HEK293 (cell line): ENCODE measurements around the gene OR51V1.

ENCODE experiments used
- CTCF ChIA-PET: fragments of 350-600 bp; formaldehyde crosslinking; extraction: SDS; loops from one replicate; lab custom pipeline; 2021; ENCODE audit warnings: antibody characterized with exemption; lab: Yijun Ruan, JAX
- POLR2A ChIA-PET: fragments of 300-600 bp; formaldehyde crosslinking; extraction: SDS; loops from one replicate; lab custom pipeline; 2020; ENCODE audit warnings: antibody characterized with exemption, inconsistent platforms; lab: Yijun Ruan, JAX
- H3K27ac ChIP-seq: fragments of 200-500 bp; sonication (Bioruptor generic); 2 replicates; pipeline ENCODE4 v1.5.1; 2014; ENCODE audit warnings: low read depth, low read length, control low read depth, inconsistent platforms; ENCODE audit errors: extremely low read depth
- H3K36me3 ChIP-seq, 2 experiments: fragments of 200-500 bp in 1 of 2; sonication (Bioruptor generic) in 1 of 2; 1 replicate in 1 of 2; 2 replicates in 1 of 2; pipeline ENCODE4 v1.5.1; 2014 to 2017; ENCODE audit warnings: inconsistent platforms in 2 of 2, low read length in 2 of 2; ENCODE audit not compliant: control insufficient read depth in 2 of 2, insufficient read depth in 1 of 2
- H3K4me1 ChIP-seq: fragments of 200-500 bp; sonication (Bioruptor generic); 2 replicates; pipeline ENCODE4 v1.5.1; 2014; ENCODE audit warnings: mild to moderate bottlenecking, low read length, inconsistent platforms; ENCODE audit not compliant: control insufficient read depth, insufficient read depth
- H3K4me3 ChIP-seq: 2 replicates; pipeline ENCODE4 v1.5.1; 2011; ENCODE audit warnings: low read depth, mild to moderate bottlenecking, control low read depth, low read length, moderate library complexity
- H3K9me3 ChIP-seq: fragments of 200-500 bp; sonication (Bioruptor generic); 2 replicates; pipeline ENCODE4 v1.5.1; 2014; ENCODE audit warnings: low read depth, low read length, inconsistent platforms; ENCODE audit not compliant: control insufficient read depth, insufficient read depth
- HOXA7 ChIP-seq: sonication (generic); formaldehyde crosslinking; IDR thresholded peaks from 2 replicates; pipeline ENCODE4 v1.8.1; 2022; ENCODE audit warnings: missing genetic modification reagents, borderline replicate concordance
- HOXC10 ChIP-seq: sonication (generic); formaldehyde crosslinking; IDR thresholded peaks from 2 replicates; pipeline ENCODE4 v1.8.1; 2023; ENCODE audit warnings: mild to moderate bottlenecking, missing genetic modification reagents
- SALL2 ChIP-seq: fragments of 450-650 bp; formaldehyde crosslinking; IDR thresholded peaks from 2 replicates; pipeline ENCODE4 v1.5.0; 2017; ENCODE audit warnings: missing biosample characterization, mild to moderate bottlenecking, missing genetic modification characterization, borderline replicate concordance
- SCRT2 ChIP-seq: fragments of 450-650 bp; formaldehyde crosslinking; IDR thresholded peaks from 2 replicates; pipeline ENCODE4 v1.5.1; 2016; ENCODE audit warnings: missing biosample characterization, missing genetic modification characterization
- ZBTB10 ChIP-seq: fragments of 450-650 bp; formaldehyde crosslinking; IDR thresholded peaks from 2 replicates; pipeline ENCODE4 v1.5.1; 2016; ENCODE audit warnings: missing biosample characterization, missing genetic modification characterization
- ZBTB17 ChIP-seq: fragments of 450-650 bp; formaldehyde crosslinking; IDR thresholded peaks from 2 replicates; pipeline ENCODE4 v1.5.1; 2016; ENCODE audit warnings: missing biosample characterization, missing genetic modification characterization
- ZBTB20 ChIP-seq: fragments of 450-650 bp; formaldehyde crosslinking; IDR thresholded peaks from 2 replicates; pipeline ENCODE4 v1.5.1; 2016; ENCODE audit warnings: missing biosample characterization, missing genetic modification characterization
- ZEB2 ChIP-seq: fragments of 450-650 bp; formaldehyde crosslinking; IDR thresholded peaks from 2 replicates; pipeline ENCODE4 v1.5.1; 2016; ENCODE audit warnings: missing biosample characterization, missing genetic modification characterization
- ZNF10 ChIP-seq: fragments of 450-650 bp; formaldehyde crosslinking; IDR thresholded peaks from 2 replicates; pipeline ENCODE4 v1.5.1; 2017; ENCODE audit warnings: missing biosample characterization, missing genetic modification characterization
- ZNF157 ChIP-seq: fragments of 450-650 bp; formaldehyde crosslinking; IDR thresholded peaks from 2 replicates; pipeline ENCODE4 v1.5.1; 2016; ENCODE audit warnings: missing biosample characterization, missing genetic modification characterization
- ZNF175 ChIP-seq: fragments of 450-650 bp; formaldehyde crosslinking; IDR thresholded peaks from 2 replicates; pipeline ENCODE4 v1.5.1; 2016; ENCODE audit warnings: missing biosample characterization, missing genetic modification characterization
- ZNF184 ChIP-seq: fragments of 450-650 bp; IDR thresholded peaks from 2 replicates; pipeline ENCODE4 v1.5.1; 2018; ENCODE audit warnings: missing biosample characterization, mild to moderate bottlenecking, missing genetic modification characterization
- ZNF302 ChIP-seq: fragments of 450-650 bp; formaldehyde crosslinking; IDR thresholded peaks from 2 replicates; pipeline ENCODE4 v1.5.1; 2016; ENCODE audit warnings: missing biosample characterization, missing genetic modification characterization, low read depth
- ZNF311 ChIP-seq: fragments of 450-650 bp; formaldehyde crosslinking; IDR thresholded peaks from 2 replicates; pipeline ENCODE4 v1.5.1; 2017; ENCODE audit warnings: missing biosample characterization, missing genetic modification characterization, borderline replicate concordance
- ZNF366 ChIP-seq: fragments of 450-650 bp; formaldehyde crosslinking; conservative IDR thresholded peaks from 2 replicates; pipeline ENCODE4 v1.5.1; 2016; ENCODE audit warnings: missing biosample characterization, missing genetic modification characterization
- ZNF404 ChIP-seq: fragments of 450-650 bp; formaldehyde crosslinking; IDR thresholded peaks from 2 replicates; pipeline ENCODE4 v1.5.1; 2017; ENCODE audit warnings: missing biosample characterization, missing genetic modification characterization
- ZNF585B ChIP-seq: fragments of 450-650 bp; formaldehyde crosslinking; IDR thresholded peaks from 2 replicates; pipeline ENCODE4 v1.5.1; 2016; ENCODE audit warnings: missing biosample characterization, missing genetic modification characterization
- ZNF600 ChIP-seq: fragments of 450-650 bp; formaldehyde crosslinking; IDR thresholded peaks from 2 replicates; pipeline ENCODE4 v1.5.1; 2016; ENCODE audit warnings: missing biosample characterization, missing genetic modification characterization
- ZNF610 ChIP-seq: fragments of 450-650 bp; formaldehyde crosslinking; IDR thresholded peaks from 2 replicates; pipeline ENCODE4 v1.5.1; 2016; ENCODE audit warnings: missing biosample characterization, missing genetic modification characterization, borderline replicate concordance
- ZNF629 ChIP-seq: fragments of 450-650 bp; formaldehyde crosslinking; IDR thresholded peaks from 2 replicates; pipeline ENCODE4 v1.5.1; 2017; ENCODE audit warnings: missing biosample characterization, missing genetic modification characterization
- TF ChIP-seq, protein P1 (sequence below): IDR thresholded peaks from 2 replicates; pipeline ENCODE4 v1.6.1; 2011; ENCODE audit warnings: mild to moderate bottlenecking, low read depth, low read length, borderline replicate concordance
- TF ChIP-seq, protein P2 (sequence below): fragments of 450-650 bp; IDR thresholded peaks from 2 replicates; pipeline ENCODE4 v1.5.1; 2018; ENCODE audit warnings: missing biosample characterization, mild to moderate bottlenecking, missing genetic modification characterization

Gene OR51V1

DNA sequence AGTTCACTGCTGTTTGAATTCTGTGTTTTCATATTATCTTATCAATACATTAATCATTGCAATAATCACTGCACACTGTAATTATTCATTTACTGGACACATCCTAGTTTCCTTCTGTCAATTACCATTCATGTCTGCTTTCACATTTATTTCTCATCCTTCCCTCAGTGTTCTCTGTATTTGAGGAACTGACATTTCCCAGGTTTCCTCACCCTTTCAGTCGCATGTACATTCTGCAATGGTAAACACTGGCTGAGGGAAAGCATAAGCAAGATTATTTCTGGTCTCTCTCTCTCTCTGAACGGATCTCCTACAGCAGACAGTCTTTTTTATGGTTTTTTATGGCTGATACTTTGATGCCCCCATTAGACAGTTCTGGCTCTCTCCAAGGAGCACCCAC, 38.0 kb upstream of the OR51V1 start:
- TF ChIP-seq SALL2 (tag by site-specific recombination) (no peak), ZBTB10 (tag by site-specific recombination) (no peak), ZBTB20 (tag by site-specific recombination) (no peak), ZNF585B (tag by site-specific recombination) (no peak), ZNF10 (no peak), ZNF610 (tag by site-specific recombination) (no peak), ZNF184 (no peak), ZNF175 (tag by site-specific recombination) (no peak)
- TF ChIP-seq, protein P1, sequence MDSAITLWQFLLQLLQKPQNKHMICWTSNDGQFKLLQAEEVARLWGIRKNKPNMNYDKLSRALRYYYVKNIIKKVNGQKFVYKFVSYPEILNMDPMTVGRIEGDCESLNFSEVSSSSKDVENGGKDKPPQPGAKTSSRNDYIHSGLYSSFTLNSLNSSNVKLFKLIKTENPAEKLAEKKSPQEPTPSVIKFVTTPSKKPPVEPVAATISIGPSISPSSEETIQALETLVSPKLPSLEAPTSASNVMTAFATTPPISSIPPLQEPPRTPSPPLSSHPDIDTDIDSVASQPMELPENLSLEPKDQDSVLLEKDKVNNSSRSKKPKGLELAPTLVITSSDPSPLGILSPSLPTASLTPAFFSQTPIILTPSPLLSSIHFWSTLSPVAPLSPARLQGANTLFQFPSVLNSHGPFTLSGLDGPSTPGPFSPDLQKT, result no peak
- TF ChIP-seq, all 188 proteins: peak for 0
- no peaks in the 10 kb centered on the region for H3K9me3 ChIP-seq
- CTCF ChIA-PET, result no interaction called here

DNA sequence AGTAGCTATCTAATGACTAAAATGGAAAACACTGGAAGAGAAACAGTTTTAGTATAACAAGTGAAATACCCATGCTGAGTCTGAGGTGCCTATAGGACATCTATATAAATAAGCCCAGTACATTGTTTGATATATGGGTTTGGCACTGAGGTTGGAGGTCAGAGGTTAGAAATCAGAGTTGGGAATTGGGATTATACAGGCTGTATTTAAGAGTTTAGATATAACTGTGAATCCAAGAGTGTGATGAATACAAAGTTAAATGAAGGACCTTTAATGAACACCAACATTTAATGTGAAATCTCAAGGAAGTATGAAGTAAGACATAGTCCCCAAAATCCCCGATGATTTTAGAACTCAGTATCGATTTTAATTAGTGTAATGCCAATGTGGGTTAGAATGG, 36.9 kb upstream of the OR51V1 start:
- CTCF ChIA-PET, result no interaction called here

More for the DNA sequence above, 38.0 kb upstream of the OR51V1 start:
- H3K36me3 ChIP-seq, result no peaks in the 10 kb centered on the region
- H3K4me1 ChIP-seq, result no peaks in the 10 kb centered on the region
- no peak overlapping the region for H3K4me3 ChIP-seq
- no peak overlapping the region for H3K27ac ChIP-seq
- POLR2A ChIA-PET, result no interaction called here

GRCh38 chr11:5235364-5236095, 35.0 kb upstream of the OR51V1 start:
- Histone ChIP-seq H3K9me3 (no peaks in the 10 kb centered on the region), H3K27ac (no peak overlapping the region), H3K4me3 (no peak overlapping the region)
- TF ChIP-seq ZNF302, result no peak
- TF ChIP-seq ZNF404 (tag by site-specific recombination), result no peak
- TF ChIP-seq ZEB2 (tag by site-specific recombination), result no peak
- TF ChIP-seq HOXA7 (CRISPR knock-in tag), result no peak
- no peak for TF ChIP-seq ZBTB17
- 0 out of 2 replicates have a peak, but pooled peaks have one; percentile 12 for TF ChIP-seq ZNF366 (tag by site-specific recombination)
- TF ChIP-seq, all 188 proteins: peak for 1
- H3K36me3 ChIP-seq, result no peaks in the 10 kb centered on the region
- H3K4me1 ChIP-seq, result no peaks in the 10 kb centered on the region
- POLR2A ChIA-PET, result no interaction called here
- CTCF ChIA-PET, result no interaction called here

More for the DNA sequence above, 36.9 kb upstream of the OR51V1 start:
- no peak overlapping the region for H3K4me3 ChIP-seq
- no peak for TF ChIP-seq ZNF629 (tag by site-specific recombination)
- no peak for TF ChIP-seq HOXA7 (CRISPR knock-in tag)
- no peak for TF ChIP-seq ZNF311 (tag by site-specific recombination)
- TF ChIP-seq SCRT2 (tag by site-specific recombination), result no peak
- no peak for TF ChIP-seq ZNF600 (tag by site-specific recombination)
- TF ChIP-seq HOXC10 (CRISPR knock-in tag), result no peak
- TF ChIP-seq, protein P2, sequence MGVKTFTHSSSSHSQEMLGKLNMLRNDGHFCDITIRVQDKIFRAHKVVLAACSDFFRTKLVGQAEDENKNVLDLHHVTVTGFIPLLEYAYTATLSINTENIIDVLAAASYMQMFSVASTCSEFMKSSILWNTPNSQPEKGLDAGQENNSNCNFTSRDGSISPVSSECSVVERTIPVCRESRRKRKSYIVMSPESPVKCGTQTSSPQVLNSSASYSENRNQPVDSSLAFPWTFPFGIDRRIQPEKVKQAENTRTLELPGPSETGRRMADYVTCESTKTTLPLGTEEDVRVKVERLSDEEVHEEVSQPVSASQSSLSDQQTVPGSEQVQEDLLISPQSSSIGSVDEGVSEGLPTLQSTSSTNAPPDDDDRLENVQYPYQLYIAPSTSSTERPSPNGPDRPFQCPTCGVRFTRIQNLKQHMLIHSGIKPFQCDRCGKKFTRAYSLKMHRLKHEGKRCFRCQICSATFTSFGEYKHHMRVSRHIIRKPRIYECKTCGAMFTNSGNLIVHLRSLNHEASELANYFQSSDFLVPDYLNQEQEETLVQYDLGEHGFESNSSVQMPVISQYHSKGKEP (tag by site-specific recombination), result no peak
- no peak for TF ChIP-seq ZNF157 (tag by site-specific recombination)
- POLR2A ChIA-PET, result no interaction called here
- H3K36me3 ChIP-seq, result no peaks in the 10 kb centered on the region
- no peaks in the 10 kb centered on the region for H3K4me1 ChIP-seq
- H3K27ac ChIP-seq, result no peak overlapping the region
- no peaks in the 10 kb centered on the region for H3K9me3 ChIP-seq
